HFF-Myc (cell line): ENCODE data around the gene CDH1.
"Not testable (repeated sequence)": the region's sequence is repeated elsewhere in the genome, so short reads cannot be mapped to it uniquely, and the experiment has no call there.

ENCODE experiments used
- DNase-seq: peaks from one replicate; pipeline ENCODE4 v3.0.0-alpha.2; 2011; ENCODE audit warnings: low read depth; ENCODE audit errors: extremely low read depth
- H3K4me3 ChIP-seq: replicated peaks from 2 replicates; pipeline ENCODE4 v1.5.1; 2011; ENCODE audit warnings: low read depth, mild to moderate bottlenecking, control low read depth, low read length
- TF ChIP-seq, protein P1 (sequence below): IDR thresholded peaks from 2 replicates; pipeline ENCODE4 v1.5.1; 2012; ENCODE audit warnings: mild to moderate bottlenecking, low read depth, low read length, control low read depth; ENCODE audit errors: missing control alignments

Gene CDH1

DNA sequence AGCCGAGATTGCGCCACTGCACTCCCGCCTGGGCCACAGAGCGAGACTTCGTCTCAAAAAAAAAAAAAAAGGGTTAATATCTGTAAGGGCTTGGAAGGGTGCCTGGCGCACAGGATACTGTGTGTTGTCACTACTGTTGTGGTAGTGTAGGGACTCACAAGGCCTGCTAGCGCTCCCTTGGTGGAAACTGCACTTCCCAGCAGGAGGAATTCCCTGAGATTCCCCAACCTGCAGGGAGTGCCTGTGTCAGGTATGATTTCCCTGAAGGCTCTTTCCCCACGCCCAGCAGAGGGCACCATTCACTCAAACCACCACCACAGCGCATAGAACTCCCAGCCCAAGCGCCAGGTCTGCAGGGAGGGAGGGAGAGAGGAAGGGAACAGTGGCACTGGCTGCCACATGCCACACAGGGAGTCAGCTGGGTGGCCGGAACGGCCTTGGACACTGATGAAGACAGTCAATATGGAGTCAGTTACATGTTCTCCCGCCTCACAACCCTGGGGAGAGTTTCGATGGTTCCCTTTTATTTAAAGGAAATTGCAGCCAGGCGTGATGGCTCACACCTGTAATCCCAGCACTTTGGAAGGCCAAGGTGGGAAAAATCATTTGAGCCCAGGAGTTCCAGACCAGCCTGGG, 32.7 kb upstream of the CDH1 start:
- TF ChIP-seq, protein P1, sequence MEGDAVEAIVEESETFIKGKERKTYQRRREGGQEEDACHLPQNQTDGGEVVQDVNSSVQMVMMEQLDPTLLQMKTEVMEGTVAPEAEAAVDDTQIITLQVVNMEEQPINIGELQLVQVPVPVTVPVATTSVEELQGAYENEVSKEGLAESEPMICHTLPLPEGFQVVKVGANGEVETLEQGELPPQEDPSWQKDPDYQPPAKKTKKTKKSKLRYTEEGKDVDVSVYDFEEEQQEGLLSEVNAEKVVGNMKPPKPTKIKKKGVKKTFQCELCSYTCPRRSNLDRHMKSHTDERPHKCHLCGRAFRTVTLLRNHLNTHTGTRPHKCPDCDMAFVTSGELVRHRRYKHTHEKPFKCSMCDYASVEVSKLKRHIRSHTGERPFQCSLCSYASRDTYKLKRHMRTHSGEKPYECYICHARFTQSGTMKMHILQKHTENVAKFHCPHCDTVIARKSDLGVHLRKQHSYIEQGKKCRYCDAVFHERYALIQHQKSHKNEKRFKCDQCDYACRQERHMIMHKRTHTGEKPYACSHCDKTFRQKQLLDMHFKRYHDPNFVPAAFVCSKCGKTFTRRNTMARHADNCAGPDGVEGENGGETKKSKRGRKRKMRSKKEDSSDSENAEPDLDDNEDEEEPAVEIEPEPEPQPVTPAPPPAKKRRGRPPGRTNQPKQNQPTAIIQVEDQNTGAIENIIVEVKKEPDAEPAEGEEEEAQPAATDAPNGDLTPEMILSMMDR: peak; percentile 83
- peak; percentile 39 for DNase-seq
- no peak overlapping the region for H3K4me3 ChIP-seq

DNA sequence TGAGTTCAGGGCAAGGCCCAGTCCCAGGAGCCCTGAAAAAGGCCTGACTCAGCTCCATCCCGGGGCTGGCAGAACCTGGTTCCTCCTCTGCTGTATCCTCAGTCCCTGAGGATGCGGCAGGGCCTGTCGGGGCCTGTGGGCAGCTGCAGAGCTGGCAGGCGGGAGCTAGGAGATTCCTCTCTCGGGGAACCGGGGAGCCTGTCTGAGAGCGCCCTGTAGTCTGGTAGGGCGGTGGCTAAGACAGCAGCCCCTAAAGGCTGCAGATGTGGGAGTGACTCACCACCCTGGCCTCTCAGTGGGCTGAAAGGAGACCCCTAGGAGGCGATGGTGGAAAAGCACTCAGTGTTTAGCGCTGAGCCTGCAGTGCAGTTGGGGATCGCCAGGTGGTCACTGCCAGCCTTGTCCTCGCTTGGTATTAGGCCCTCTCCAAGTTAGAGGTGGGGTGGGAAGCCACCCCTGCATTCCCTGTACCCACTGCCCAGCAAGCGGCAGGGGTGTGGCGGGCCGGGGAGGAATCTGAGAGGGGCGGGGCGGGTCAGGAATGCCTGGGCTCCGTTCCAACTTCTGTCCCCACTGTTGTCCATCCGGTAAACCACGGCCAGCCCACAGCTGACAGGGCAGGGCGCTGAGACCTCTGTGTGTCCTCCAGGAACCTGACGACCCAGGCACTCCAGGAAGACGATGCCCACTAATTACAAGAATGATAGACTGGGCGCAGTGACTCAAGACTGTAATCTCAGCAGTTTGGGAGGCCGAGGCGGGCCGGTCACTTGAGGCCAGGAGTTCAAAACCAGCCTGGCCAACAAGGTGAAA, 29.5 kb upstream of the CDH1 start:
- H3K4me3 ChIP-seq: no peak overlapping the region
- no peak for DNase-seq
- TF ChIP-seq, protein P1: no peak

DNA sequence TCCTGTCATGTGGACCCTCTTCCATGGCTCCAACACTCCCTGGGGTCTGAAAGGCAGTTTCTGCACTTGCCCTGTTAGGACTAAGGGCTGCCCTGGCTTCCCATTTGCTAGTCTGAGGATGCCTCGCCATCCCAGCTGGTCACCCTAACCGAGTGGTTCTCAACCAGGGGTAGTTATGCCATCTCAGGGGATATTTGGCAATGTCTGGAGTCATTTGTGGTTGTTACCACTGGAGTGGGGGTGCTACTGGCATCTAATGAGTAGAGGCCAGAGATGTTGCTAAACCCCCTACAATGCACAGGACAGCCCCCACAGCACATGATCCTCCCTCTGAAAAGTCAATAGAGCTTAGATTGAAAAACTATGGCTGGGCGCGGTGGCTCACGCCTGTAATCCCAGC, 26.9 kb upstream of the CDH1 start:
- H3K4me3 ChIP-seq: no peak overlapping the region
- DNase-seq: no peak
- TF ChIP-seq, protein P1: no peak

DNA sequence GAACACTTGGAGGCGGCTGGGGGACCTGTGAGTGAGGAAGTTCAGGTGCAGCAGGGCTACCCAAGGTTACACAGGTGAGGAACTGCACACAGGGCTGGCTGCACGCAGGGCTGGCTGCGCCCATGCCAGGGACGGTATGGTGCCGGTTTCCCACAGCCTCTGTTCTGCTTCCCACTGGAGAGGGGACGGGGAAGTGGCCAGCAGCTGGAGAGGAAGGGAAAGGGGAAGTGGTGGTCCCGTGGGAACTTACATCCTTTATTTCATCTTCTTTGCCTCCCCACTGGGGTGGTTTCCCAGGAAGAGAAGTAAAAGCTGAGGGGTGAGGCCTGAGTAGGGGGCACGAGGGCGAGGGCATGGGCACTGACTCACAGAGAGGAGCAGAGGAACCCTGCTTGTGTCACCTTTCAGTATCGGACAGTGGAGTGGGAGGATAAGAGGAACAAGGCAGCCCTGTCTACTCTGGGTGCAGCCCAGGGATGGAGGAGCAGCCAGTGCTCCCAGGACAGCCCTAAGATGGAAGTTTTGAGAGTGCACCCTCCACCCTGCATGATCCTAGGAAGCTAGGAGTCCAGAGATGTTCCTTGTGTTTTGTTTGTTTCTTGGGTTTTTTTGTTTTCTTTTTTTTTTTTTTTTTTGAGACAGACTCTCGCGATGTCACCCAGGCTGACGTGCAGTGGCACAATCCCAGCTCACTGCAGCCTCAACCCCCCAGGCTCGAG, 25.5 kb upstream of the CDH1 start:
- H3K4me3 ChIP-seq: no peak overlapping the region
- no peak for DNase-seq
- TF ChIP-seq, protein P1: no peak

DNA sequence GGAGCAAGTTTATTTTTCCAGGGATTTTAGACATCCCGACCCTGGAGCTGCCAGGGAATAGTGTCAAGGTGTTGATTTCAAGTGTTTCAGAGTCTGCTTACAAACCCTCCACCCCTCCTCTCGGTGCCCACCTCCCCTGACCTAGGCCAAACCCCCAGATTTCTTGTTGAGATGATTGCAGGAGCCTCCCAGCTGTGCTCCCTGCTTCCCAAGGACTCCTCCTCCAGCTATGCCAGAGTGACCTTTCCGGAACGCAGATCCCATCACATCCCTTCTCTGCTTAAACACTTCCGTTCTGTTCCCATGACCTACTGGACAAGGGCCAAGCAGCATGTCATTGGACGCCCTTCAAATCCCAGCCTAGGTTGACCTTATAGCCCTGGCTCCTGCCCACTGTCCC, 23.7 kb upstream of the CDH1 start:
- no peak for DNase-seq
- H3K4me3 ChIP-seq: no peak overlapping the region
- TF ChIP-seq, protein P1: no peak

DNA sequence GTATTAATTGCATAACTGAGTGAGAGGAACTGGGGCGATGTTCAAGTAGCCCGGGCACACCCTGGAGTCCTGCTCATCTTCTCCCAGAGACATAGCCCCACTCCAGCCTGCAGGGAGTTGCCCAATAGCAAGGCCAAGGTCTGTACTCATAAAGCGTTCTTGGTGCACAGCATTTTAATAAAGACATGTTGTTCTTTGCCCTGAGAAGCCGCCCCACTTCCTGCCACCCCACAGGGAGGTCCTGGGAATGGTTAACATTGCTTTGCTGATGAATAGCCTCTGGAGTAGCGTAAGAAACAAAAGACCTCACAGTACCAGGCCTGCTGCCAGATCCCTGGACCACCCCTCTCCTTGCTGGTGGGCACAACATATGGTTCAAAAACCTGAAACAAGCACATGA, 21.6 kb upstream of the CDH1 start:
- no peak for DNase-seq
- H3K4me3 ChIP-seq: no peak overlapping the region
- TF ChIP-seq, protein P1: no peak

DNA sequence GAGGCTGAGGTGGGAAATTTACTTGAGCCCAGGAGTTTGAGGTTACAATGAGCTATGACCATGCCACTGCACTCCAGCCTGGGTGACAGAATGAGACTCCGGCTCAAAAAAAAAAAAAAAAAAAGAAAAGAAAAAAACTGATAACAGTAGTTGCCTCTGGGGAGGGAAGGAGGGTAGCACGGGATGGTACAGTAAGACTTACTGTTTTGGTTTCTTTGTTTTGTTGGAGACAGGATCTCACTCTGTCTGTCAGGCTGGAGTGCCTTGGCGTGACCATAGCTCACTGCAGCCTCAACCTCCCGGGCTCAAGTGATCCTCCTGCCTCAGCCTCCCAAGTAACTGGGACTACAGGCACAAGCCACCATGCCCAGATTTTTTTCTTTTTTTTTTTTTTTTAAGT, 20.6 kb upstream of the CDH1 start:
- not testable (repeated sequence) for DNase-seq, H3K4me3 ChIP-seq
